ENCODE results near the gene SESN2.
A peak's percentile ranks its signal among the peaks of the same experiment; 100 is the strongest.

SESN2 gene

DNA sequence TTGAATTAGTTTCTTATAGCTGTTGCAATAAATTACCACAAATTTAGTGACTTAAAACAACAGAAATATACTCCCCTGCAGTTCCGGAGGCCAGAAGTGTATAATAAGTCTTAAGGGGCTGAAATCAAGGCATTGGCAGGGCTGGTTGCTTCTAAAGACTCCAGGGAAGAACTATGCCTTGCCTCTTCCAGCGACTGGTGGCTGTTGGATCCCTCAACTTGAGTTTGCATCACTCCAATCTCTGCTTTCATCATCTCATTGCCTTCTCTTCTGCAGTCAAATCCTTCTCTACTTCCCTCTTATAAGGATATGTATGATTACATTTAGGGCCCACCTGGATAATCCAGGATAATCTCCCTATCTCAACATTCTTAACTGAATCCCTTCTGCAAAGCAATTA lies 50.4 kb downstream of the SESN2 start:
- Histone ChIP-seq H3K36me3 (ENCODE audit: low read depth) (no peaks in the 10 kb centered on the region), H3K27ac (ENCODE audit: poor library complexity, severe bottlenecking) (no peak overlapping the region), H3K27me3 (ENCODE audit: insufficient read depth, poor library complexity, severe bottlenecking) (no peaks in the 10 kb centered on the region), H3K9me3 (ENCODE audit: severe bottlenecking) (no peaks in the 10 kb centered on the region), H3K4me3 (ENCODE audit: severe bottlenecking) (no peak overlapping the region), H3K4me1 (ENCODE audit: insufficient read depth, poor library complexity, severe bottlenecking) (peaks cover 5% of the 10 kb centered on the region)
- ATAC-seq (ENCODE audit: low read depth) (no peak), DNase-seq (ENCODE audit: low spot score) (no peak)
- TF ChIP-seq, protein P1, sequence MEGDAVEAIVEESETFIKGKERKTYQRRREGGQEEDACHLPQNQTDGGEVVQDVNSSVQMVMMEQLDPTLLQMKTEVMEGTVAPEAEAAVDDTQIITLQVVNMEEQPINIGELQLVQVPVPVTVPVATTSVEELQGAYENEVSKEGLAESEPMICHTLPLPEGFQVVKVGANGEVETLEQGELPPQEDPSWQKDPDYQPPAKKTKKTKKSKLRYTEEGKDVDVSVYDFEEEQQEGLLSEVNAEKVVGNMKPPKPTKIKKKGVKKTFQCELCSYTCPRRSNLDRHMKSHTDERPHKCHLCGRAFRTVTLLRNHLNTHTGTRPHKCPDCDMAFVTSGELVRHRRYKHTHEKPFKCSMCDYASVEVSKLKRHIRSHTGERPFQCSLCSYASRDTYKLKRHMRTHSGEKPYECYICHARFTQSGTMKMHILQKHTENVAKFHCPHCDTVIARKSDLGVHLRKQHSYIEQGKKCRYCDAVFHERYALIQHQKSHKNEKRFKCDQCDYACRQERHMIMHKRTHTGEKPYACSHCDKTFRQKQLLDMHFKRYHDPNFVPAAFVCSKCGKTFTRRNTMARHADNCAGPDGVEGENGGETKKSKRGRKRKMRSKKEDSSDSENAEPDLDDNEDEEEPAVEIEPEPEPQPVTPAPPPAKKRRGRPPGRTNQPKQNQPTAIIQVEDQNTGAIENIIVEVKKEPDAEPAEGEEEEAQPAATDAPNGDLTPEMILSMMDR (IDR thresholded peaks at IDR 0.05; ENCODE audit: poor library complexity, severe bottlenecking): no peak

DNA sequence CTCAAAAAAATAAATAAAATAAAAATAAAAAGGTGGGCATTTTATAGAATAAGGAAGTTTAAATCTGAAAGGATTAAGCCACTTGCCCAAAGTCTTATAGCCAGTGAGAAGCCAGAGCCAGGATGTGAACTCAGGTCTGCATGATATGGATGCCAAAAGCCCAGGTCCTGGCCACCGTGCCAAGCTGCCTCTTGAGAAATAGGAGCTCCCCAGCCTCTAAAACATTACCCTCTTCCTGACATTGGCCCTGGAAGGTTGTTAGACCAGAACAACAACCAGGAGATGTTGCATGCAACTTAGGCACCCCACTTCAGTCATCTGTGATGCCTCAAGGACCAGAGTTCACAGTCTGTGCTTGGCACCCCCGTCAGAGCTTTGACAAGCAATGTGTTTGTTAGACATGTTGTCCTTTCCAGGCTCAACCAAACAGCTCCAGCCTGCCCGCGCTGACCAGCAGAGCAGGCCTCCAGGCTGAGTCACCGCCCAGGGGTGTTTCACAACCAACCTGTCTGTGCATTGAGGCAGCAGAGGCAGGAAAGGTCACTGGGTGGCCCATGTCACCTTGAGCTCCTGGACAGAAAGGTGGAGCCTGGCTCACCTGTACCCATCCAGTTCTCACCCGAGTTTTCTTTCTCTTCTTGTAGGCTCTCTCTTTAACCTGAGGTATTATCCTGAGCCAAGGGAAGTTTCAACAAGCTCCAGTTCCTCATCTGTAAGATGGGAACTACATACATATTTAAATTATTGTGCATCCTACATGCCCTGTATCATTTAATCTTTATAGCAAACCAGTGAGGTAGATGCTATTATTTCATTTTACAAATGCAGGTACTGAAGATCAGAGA lies 54.6 kb downstream of the SESN2 start:
- H3K9me3 ChIP-seq (ENCODE audit: severe bottlenecking): no peaks in the 10 kb centered on the region
- peaks cover 5% of the 10 kb centered on the region for H3K4me1 ChIP-seq (ENCODE audit: insufficient read depth, poor library complexity, severe bottlenecking)
- no peaks in the 10 kb centered on the region for H3K27me3 ChIP-seq (ENCODE audit: insufficient read depth, poor library complexity, severe bottlenecking)
- no peak overlapping the region for H3K4me3 ChIP-seq (ENCODE audit: severe bottlenecking)
- ATAC-seq (ENCODE audit: low read depth) (peak; percentile 97), DNase-seq (ENCODE audit: low spot score) (peak; percentile 74)
- TF ChIP-seq, protein P1 (IDR thresholded peaks at IDR 0.05; ENCODE audit: poor library complexity, severe bottlenecking): no peak
- peak overlapping the region; percentile 27 for H3K27ac ChIP-seq (ENCODE audit: poor library complexity, severe bottlenecking)
- H3K36me3 ChIP-seq (ENCODE audit: low read depth): no peaks in the 10 kb centered on the region

DNA sequence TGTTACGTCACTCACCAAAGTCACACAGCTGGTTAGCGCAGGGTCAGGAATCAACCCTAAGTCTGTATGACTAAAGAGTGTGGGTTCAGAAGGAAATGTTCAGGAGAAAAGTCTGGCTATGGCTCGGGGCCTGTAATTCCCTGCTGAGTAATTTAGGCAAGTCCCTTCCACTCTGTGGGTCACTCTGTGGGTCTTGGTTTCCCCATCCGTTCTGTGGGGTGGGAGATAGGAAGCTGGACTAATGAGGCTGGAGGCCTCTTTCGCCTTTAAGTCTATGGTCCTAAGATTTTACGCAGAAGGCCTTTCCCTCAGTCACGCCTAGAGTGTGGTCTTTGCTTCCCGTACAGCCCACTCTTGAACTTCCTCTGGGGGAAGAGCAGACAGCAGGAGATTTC lies 55.2 kb downstream of the SESN2 start:
- no peaks in the 10 kb centered on the region for H3K27me3 ChIP-seq (ENCODE audit: insufficient read depth, poor library complexity, severe bottlenecking)

DNA sequence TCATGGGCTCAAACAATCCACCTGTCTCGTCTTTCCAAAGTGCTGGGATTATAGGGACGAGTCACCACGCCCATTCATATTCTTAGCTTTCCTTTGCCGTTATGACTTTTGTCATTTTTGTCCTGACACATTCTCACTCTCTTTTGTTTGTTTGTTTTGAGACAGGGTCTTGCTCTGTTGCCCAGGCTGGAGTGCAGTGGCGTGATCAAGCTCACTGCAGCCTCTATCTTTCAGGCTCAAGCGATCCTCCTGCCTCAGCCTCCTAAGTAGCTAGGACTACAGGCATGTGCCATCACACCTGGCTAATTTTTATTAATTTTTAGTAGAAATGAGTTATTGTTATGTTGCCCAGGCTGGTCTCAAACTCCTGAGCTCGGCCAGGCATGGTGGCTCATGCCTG lies 57.7 kb downstream of the SESN2 start:
- no peak for ATAC-seq (ENCODE audit: low read depth)
- TF ChIP-seq, protein P1 (IDR thresholded peaks at IDR 0.05; ENCODE audit: poor library complexity, severe bottlenecking): no peak
- no peaks in the 10 kb centered on the region for H3K27me3 ChIP-seq (ENCODE audit: insufficient read depth, poor library complexity, severe bottlenecking)

More for the DNA sequence above, 55.2 kb downstream of the SESN2 start:
- Histone ChIP-seq H3K4me3 (ENCODE audit: severe bottlenecking) (no peak overlapping the region), H3K4me1 (ENCODE audit: insufficient read depth, poor library complexity, severe bottlenecking) (peaks cover 5% of the 10 kb centered on the region), H3K9me3 (ENCODE audit: severe bottlenecking) (no peaks in the 10 kb centered on the region), H3K27ac (ENCODE audit: poor library complexity, severe bottlenecking) (no peak overlapping the region), H3K36me3 (ENCODE audit: low read depth) (no peaks in the 10 kb centered on the region)
- ATAC-seq (ENCODE audit: low read depth) (no peak), DNase-seq (ENCODE audit: low spot score) (no peak)
- TF ChIP-seq, protein P1 (IDR thresholded peaks at IDR 0.05; ENCODE audit: poor library complexity, severe bottlenecking): no peak

DNA sequence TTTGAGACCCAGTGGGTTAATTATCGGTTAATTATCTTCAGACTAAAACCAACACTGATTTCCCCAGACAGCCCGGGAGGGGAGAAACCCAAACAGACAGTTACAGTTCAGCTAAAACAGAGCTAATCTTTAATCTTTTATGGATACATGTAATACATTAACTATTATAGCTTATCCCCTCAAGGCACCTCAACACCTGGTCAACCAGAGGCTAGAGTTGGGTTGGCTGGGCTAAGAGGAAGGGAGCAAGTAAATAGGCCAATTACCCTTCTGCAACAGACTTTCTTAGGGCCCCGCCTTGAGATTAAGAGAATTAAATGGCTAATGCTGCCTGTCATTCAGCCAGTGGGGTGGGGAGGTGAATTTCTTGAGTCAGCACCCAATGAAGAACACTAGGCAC lies 62.9 kb downstream of the SESN2 start:
- H3K27ac ChIP-seq (ENCODE audit: poor library complexity, severe bottlenecking): no peak overlapping the region
- no peak for DNase-seq (ENCODE audit: low spot score)
- no peaks in the 10 kb centered on the region for H3K27me3 ChIP-seq (ENCODE audit: insufficient read depth, poor library complexity, severe bottlenecking)
- no peaks in the 10 kb centered on the region for H3K36me3 ChIP-seq (ENCODE audit: low read depth)
- TF ChIP-seq, protein P1 (IDR thresholded peaks at IDR 0.05; ENCODE audit: poor library complexity, severe bottlenecking): no peak
- H3K4me3 ChIP-seq (ENCODE audit: severe bottlenecking): no peak overlapping the region
- peaks cover 3% of the 10 kb centered on the region for H3K4me1 ChIP-seq (ENCODE audit: insufficient read depth, poor library complexity, severe bottlenecking)
- ATAC-seq (ENCODE audit: low read depth): no peak; the same call in 2 of the 3 replicates
- no peaks in the 10 kb centered on the region for H3K9me3 ChIP-seq (ENCODE audit: severe bottlenecking)

More for the DNA sequence above, 57.7 kb downstream of the SESN2 start:
- H3K36me3 ChIP-seq (ENCODE audit: low read depth): no peaks in the 10 kb centered on the region
- H3K27ac ChIP-seq (ENCODE audit: poor library complexity, severe bottlenecking): no peak overlapping the region
- H3K9me3 ChIP-seq (ENCODE audit: severe bottlenecking): no peaks in the 10 kb centered on the region
- no peak for DNase-seq (ENCODE audit: low spot score)
- peaks cover 5% of the 10 kb centered on the region for H3K4me1 ChIP-seq (ENCODE audit: insufficient read depth, poor library complexity, severe bottlenecking)
- H3K4me3 ChIP-seq (ENCODE audit: severe bottlenecking): no peak overlapping the region

Data from RWPE2 (cell line).